Adrenal gland (tissue), 12 donors: ENCODE measurements around the gene CLDN16. TPM values are rescaled to one million over a fixed set of nuclear protein-coding genes. Genes with fewer than 3 reads are reported as not detected.

Experiments used
- DNase-seq, 7 donors: peaks; one replicate each; pipeline ENCODE4 v3.0.0-alpha.2; 2019 to 2020
- H3K27ac ChIP-seq, 5 donors: fragments of 200-600 bp; sonication (generic) in 4 of 5; 1 replicate in 3 of 5; 2 replicates in 2 of 5; pipeline versions ENCODE4 v1.5.1 to v1.8.0; 2016 to 2020; ENCODE audit warnings: mild to moderate bottlenecking in 1 of 5
- H3K27me3 ChIP-seq: fragments of 200-600 bp; 2 replicates; pipeline ENCODE4 v1.8.0; 2021
- H3K36me3 ChIP-seq, 2 donors: fragments of 200-600 bp; replicated peaks in 1 of 2; 1 replicate in 1 of 2; 2 replicates in 1 of 2; pipeline versions ENCODE4 v1.5.1 to v1.8.0; 2018 to 2022
- H3K4me1 ChIP-seq, 2 donors: fragments of 200-600 bp; replicated peaks in 1 of 2; 1 replicate in 1 of 2; 2 replicates in 1 of 2; pipeline versions ENCODE4 v1.5.1 to v1.8.0; 2018 to 2021
- H3K4me3 ChIP-seq, 4 donors: fragments of 200-600 bp; sonication (generic) in 3 of 4; one replicate each; pipeline ENCODE4 v1.5.1; 2016 to 2018
- H3K9me3 ChIP-seq, 3 donors: fragments of 200-600 bp; sonication (generic) in 1 of 3; replicated peaks in 1 of 3; 1 replicate in 2 of 3; 2 replicates in 1 of 3; pipeline versions ENCODE4 v1.5.1 to v1.8.0; 2016 to 2021
- CTCF ChIP-seq, 6 experiments: fragments of 450-650 bp in 4 of 6; fragments of 200-600 bp in 2 of 6; sonication (generic) in 1 of 6; IDR thresholded peaks; 1 replicate in 5 of 6; 2 replicates in 1 of 6; pipeline versions ENCODE4 v1.5.1 to v1.8.0; 2016 to 2021; ENCODE audit warnings: antibody characterized with exemption in 6 of 6, mild to moderate bottlenecking in 2 of 6, moderate library complexity in 1 of 6
- POLR2A ChIP-seq, 2 donors: fragments of 450-650 bp; IDR thresholded peaks; one replicate each; pipeline ENCODE4 v1.6.1; 2017; ENCODE audit warnings: antibody characterized with exemption in 2 of 2, mild to moderate bottlenecking in 2 of 2, moderate library complexity in 1 of 2
- WGBS, 4 donors: extraction: QIAGEN DNeasy Blood & Tissue Kit in 2 of 4; methylation state at CpG; one replicate each; pipeline versions ENCODE4 v1.1.5 to v1.1.7; 2013 to 2017; 5-methylcytosine and 5-hydroxymethylcytosine counted together
- intact Hi-C, 2 donors: fragments of 100-400 bp; cut with DNase I; formaldehyde crosslinking; loops; one replicate each; pipeline versions ENCODE4 v1.14.1 to v1.15.0; 2022 to 2023
- polyA plus RNA-seq, 3 donors: library from polyadenylated mRNA; stranded (reverse); fragments of 200-250 nt in 2 of 3; fragments of 350-450 nt in 1 of 3; fragmentation: Illumina TruSeq in 1 of 3; extraction: RNeasy Lipid Tissue Mini Kit (QIAGEN cat#74804) in 1 of 3; gene quantifications; one replicate each; pipeline ENCODE4 v1.2.3, GENCODE V29; 2013 to 2014
- total RNA-seq, 9 donors: library from RNA; depleted of rRNA in 4 of 9; stranded (reverse); fragments of >200 nt in 4 of 9; fragments of 120-200 nt in 1 of 9; fragmentation: NEBNext Ultra II Directional in 1 of 9; extraction: Animal tissue kit (Norgen Biotek cat#: 25700) in 1 of 9; gene quantifications; one replicate each; pipeline versions ENCODE4 v1.1.0 to v1.2.4, GENCODE V29; 2013 to 2023
- donor health status: healthy with polysubstance abuse.
- donor health status: Bipolar disorder and iron deficiency.
- donor health status: DM: yes; HTN: yes; CAD: no.
- donor health status: DM: no; HTN: no; CAD: no.
- donor health status: DM: no; HTN: no; CAD: no.
- donor health status: DM: yes; HTN: yes; CAD: no.

CLDN16 gene
- total and polyA plus RNA-seq, 12 donors = 0.20 to 2.9 (median 0.71) TPM

GRCh38 chr3:190382082-190382481 is 5.9 kb upstream of the CLDN16 start:
- no peak overlapping the region for H3K4me3 ChIP-seq
- no peak for DNase-seq
- H3K27ac ChIP-seq = no peak overlapping the region
- peaks cover 0 to 7% of the 10 kb centered on the region in 2 donors for H3K4me1 ChIP-seq
- H3K9me3 ChIP-seq = no peaks in the 10 kb centered on the region
- TF ChIP-seq POLR2A (IDR thresholded peaks at IDR 0.05) (no peak), CTCF (IDR thresholded peaks at IDR 0.05) (no peak)
- H3K36me3 ChIP-seq = no peaks in the 10 kb centered on the region
- intact Hi-C loops = loop anchor here in 1 of 2 donors (10.0 kb wide), 1 partner anchor 57 kb away; the partner anchor contains the start of gene CLDN1
- H3K27me3 ChIP-seq = no peaks in the 10 kb centered on the region

GRCh38 chr3:190384309-190384756 is 3.6 kb upstream of the CLDN16 start:
- WGBS, 4 donors = 9 to 19% (median 17%) methylated on average over 2 of the region's 2 CpGs
- no peaks in the 10 kb centered on the region for H3K36me3 ChIP-seq

GRCh38 chr3:190385731-190386688 is 2.0 kb upstream of the CLDN16 start:
- Histone ChIP-seq H3K4me3 (no peak overlapping the region), H3K27ac (peak overlapping the region in 1 of 5 donors; percentile 10), H3K27me3 (no peaks in the 10 kb centered on the region), H3K9me3 (no peaks in the 10 kb centered on the region), H3K4me1 (peaks cover 0 to 3% of the 10 kb centered on the region in 2 donors), H3K36me3 (no peaks in the 10 kb centered on the region)
- peak in 4 of 7 donors; percentile 28 to 70 (median 50) for DNase-seq
- TF ChIP-seq POLR2A (IDR thresholded peaks at IDR 0.05) (peak in 1 of 2 donors; percentile 44), CTCF (IDR thresholded peaks at IDR 0.05) (no peak)
- 41 to 61% (median 53%) methylated on average over 8 of the region's 8 CpGs for WGBS, 4 donors
- intact Hi-C loops = loop anchor here in 1 of 2 donors (10.0 kb wide), 1 partner anchor 61 kb away; the partner anchor contains the start of gene CLDN1

More at GRCh38 chr3:190384309-190384756, 3.6 kb upstream of the CLDN16 start:
- no peak overlapping the region for H3K4me3 ChIP-seq
- no peaks in the 10 kb centered on the region for H3K9me3 ChIP-seq
- peak; percentile 36 to 64 (median 43) for DNase-seq
- intact Hi-C loops = loop anchor here in 1 of 2 donors (10.0 kb wide), 1 partner anchor 60 kb away; the partner anchor contains the start of gene CLDN1
- H3K27ac ChIP-seq = no peak overlapping the region
- TF ChIP-seq CTCF (IDR thresholded peaks at IDR 0.05) = peak; percentile 38 to 76 (median 68)
- TF ChIP-seq POLR2A (IDR thresholded peaks at IDR 0.05) = no peak
- H3K27me3 ChIP-seq = no peaks in the 10 kb centered on the region
- H3K4me1 ChIP-seq = peaks cover 0 to 3% of the 10 kb centered on the region in 2 donors

- Histone ChIP-seq H3K36me3 (no peaks in the 10 kb centered on the region), H3K27me3 (no peaks in the 10 kb centered on the region), H3K4me3 (no peak overlapping the region), H3K4me1 (peaks cover 0 to 3% of the 10 kb centered on the region in 2 donors), H3K9me3 (no peaks in the 10 kb centered on the region), H3K27ac (no peak overlapping the region)
- no peak for TF ChIP-seq CTCF (IDR thresholded peaks at IDR 0.05)
- no peak for TF ChIP-seq POLR2A (IDR thresholded peaks at IDR 0.05)
- WGBS, 4 donors = 72 to 82% (median 75%) methylated on average over 3 of the region's 3 CpGs
- intact Hi-C loops = loop anchor here in 1 of 2 donors (10.0 kb wide), 1 partner anchor 64 kb away; the partner anchor contains the start of gene CLDN1
- no peak for DNase-seq
These were observed 740 bp downstream of the CLDN16 start for GRCh38 chr3:190388703-190389102.
